NK-92 (cell line): ENCODE results near the gene QSOX2.
"Not testable (repeated sequence)": the region's sequence is repeated elsewhere in the genome, so short reads cannot be mapped to it uniquely, and the experiment has no call there.

ENCODE experiments used
- DNase-seq: peaks from one replicate; lab custom pipeline; 2025; ENCODE audit not compliant: unreplicated experiment; lab: John Stamatoyannopoulos, UW

The QSOX2 gene

DNA sequence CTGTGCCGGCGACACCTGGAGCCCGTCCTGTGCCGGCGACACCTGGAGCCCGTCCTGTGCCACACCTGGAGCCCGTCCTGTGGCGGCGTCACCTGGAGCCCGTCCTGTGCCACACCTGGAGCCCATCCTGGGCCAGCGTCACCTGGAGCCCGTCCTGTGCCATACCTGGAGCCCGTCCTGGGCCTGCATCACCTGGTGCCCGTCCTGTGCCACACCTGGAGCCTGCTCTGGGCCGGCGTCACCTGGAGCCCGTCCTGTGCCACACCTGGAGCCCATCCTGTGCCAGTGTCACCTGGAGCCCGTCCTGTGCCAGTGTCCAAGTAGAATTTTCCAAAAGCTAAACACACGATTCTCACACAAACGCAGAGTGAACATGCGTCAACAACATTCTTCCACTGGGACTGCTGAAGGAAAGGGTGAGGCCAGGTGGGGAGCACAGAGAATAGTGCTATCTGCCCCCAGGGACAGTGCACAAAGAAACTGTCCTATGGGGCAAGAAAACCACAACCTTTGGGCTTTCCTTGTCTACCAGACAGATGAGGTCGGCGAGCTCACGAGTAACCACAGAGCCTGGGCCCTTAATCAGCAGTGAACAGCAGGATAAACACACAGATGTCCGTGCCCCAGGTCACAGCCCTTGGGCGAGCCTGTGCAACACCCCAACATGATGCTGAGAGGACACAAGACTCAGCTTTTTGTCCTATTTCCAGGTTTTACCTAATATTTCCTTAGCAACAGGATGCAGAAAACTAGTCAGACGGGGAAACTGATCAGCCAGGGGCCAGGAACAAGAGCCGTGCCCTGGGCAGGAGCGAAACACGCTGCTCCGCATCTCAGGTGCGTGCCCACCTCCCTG, 7.9 kb downstream of the QSOX2 start:
- DNase-seq: no peak

DNA sequence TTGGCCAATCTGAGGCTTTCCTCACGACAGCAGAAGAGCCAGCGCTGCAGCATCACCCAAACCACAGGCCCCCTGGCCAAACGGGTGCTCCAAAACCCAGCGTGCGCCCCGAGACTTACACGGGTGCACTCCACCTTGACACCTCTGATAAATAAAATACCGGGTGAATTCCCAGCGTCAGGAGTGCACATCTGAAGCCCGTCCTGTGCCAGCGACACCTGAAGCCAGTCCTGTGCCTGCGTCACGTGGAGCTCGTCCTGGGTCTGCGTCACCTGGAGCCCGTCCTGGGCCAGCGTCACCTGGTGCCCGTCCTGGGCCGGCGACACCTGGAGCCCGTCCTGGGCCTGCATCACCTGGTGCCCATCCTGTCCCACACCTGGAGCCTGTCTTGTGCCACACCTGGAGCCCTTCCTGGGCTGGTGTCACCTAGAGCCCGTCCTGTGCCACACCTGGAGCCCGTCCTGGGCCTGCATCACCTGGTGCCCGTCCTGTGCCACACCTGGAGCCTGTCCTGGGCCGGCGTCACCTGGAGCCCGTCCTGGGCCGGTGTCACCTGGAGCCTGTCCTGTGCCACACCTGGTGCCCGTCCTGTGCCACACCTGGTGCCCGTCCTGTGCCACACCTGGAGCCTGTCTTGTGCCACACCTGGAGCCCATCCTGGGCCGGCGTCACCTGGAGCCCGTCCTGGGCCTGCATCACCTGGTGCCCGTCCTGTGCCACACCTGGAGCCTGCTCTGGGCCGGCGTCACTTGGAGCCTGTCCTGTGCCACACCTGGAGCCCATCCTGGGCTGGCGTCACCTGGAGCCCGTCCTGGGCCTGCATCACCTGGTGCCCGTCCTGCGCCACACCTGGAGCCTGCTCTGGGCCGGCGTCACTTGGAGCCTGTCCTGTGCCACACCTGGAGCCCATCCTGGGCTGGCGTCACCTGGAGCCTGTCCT, 8.9 kb downstream of the QSOX2 start:
- not testable (repeated sequence) for DNase-seq

DNA sequence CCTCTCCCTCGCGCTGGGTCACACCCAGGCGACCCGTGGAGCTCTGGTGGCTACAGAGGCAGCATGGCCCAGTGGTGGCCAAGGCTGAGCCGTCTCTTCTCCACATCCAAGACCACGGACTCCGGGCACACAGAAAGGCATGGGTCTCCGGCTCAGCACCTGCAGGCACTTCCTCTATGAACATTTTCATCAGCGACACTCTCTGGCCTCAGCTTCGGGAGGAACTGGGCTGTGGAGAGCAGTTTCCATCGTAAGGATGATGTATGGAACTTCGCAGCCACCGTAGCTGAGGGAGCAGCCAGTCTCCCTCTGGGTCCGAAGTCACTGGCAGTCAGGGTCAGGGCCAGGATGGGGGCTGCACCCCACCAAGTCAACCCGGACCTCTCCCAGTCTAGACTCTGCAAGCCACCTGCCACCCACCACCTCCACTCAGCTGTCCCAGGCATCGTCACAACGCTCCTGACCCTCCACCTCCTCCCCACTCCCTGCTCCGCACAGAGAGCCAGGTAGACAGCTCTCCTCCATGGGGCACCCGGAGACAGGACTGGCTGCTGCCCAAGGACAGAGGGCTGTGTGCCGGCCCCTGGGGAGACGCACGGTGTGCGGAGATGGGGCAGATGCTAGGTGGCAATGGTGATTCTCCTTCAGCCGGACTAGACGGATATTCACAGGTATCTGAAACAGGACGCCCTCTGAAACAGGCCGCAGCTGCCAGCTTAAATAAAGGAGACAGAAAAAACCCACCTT, 9.7 kb downstream of the QSOX2 start:
- DNase-seq: no peak

DNA sequence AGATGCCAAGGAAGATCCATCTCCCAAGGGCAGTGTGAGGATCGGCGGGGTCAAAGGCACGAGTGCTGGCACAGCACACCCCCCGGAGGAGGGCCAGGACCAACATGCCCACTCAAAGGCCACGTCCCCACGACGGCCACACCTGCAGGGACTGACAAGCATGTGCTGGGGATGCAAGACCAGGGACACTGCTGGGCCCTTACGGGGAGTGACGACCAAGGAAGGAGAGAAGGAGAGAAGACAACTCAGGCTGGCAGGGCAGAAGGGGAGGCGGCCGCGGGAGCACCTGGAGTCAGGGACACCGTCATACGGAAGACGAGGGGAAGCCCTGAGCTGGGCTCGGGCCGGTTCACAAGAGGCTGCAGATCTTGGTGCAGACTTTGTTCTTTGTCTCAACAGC, 10.4 kb downstream of the QSOX2 start:
- no peak for DNase-seq

DNA sequence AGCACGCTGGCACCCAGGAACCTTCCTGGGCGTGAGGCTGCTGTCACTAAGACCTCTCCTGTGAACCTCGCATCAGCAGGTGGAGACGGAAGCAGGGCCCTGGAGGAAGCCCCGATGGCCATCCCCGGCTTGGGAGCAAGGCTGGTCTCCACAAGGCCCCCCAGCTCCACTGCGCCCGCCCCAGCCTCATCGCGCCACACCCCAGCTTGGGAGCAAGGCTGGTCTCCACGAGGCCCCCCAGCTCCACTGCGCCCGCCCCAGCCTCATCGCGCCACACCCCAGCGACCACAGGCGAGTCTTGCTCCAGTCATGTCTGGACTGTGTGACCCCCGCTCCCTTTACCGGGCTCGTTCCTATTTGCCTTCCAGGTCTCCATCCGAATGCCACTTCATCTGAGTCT, 11.0 kb downstream of the QSOX2 start:
- no peak for DNase-seq

DNA sequence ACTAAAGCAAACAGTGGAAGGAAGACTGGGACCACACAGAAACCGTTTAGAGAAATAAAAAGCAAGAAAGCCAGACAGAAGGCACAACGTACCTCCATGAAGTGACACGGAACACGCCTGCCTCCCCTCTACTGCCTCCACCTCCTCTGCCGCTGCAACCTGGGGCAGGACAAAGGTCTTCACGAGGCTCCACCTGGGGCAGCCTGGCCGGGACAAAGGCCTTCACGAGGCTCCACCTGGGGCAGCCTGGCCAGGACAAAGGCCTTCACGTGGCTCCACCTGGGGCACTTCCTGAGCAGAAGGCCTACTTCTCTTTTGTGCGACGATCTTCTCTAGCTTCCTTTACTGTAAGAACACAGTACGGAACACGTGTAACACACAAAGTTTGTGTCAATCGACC, 11.7 kb downstream of the QSOX2 start:
- no peak for DNase-seq

DNA sequence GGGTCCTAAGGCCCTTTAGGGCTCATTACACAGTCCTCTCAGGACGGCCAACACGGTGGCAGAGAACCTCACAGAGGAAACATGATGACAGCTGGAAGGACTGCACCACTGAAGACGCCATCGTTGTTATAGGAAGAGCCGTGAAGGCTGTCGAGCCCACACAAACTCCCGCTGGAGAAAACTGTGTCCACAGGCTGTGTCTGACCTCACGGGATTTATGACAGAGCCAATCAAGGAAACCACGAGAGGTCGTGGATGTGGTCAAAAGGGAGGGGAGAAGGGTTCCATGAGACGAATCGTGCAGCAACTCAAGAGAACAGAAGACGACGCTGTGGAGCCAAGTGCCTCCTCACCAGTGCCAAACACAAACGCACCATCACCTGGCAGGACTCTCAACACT, 12.2 kb downstream of the QSOX2 start:
- DNase-seq: no peak

DNA sequence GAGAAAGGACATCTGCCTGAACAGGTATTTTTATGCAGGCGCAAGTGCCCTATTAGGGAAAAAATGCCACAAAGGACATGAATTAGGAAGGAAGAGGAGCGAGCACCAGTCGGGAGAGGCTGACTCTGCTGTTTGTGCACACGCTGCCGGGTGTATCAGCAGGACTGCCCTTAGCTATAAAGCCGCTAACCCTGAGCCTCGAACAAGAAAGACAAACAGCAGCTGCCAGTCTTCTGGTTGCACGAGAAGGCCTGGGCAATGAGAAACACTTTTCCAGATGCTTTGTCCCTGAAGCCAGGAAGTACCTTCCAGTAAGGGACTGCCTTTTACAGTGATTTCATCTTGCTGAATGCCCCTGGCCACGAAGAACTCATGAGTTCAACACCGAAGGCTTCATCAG, 12.6 kb downstream of the QSOX2 start:
- no peak for DNase-seq

DNA sequence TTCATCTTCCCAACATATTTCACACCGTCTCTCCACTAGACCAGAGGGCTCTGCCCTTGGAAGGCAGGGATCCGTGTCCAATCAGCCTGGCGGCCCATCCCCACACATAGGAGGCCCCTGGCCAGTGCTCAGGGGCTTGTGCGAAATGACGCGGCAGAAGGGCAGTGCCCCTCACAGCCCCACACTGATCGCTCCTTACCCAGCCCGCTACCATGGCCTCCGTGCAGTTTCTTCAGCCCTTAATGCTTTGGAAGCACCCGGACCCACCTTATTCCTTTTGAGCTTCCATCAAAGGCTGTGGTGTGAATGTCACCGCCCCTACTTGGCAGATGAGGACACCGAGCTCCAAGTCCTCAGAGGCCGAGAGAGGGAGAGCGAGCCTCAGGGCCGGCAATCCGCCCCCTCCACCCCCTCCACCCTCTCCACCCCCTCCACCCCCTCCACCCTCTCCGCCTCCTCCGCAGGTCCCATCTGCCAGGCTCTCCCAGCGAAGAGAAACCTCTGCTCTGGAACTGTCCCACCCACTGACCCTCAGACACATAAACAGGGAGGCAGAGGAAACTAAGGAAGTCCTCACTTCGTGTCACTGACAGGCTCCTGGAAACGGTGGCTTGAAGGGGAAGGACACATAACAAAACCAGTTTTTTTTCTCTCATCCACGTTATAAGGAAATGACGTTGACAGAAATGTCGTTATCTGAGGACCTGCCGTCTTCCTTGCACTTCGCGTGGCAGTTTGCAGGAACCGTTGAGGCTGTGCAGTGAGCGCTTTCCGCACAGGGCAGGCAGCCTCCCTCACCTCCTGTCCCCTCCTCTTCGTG, 13.9 kb downstream of the QSOX2 start:
- DNase-seq: no peak

DNA sequence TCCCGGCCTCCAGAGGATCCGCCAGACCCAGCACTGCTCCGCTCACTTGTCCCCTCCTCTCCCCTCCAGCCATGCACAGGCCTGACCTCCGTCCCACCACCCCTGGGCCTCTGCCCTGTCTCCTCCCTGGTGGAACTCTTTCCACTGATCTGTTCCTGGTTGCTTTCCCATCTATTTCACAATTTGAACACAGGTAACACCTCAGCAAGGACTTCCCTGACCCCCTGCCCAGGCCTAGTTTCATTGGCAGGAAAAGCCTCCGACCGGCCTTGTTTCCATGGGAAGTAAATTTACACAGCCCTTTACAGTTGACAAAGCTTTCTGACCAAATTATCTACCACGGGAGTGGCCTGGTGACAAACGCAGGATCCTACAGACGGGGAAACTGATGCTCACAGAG, 14.8 kb downstream of the QSOX2 start:
- DNase-seq: no peak

DNA sequence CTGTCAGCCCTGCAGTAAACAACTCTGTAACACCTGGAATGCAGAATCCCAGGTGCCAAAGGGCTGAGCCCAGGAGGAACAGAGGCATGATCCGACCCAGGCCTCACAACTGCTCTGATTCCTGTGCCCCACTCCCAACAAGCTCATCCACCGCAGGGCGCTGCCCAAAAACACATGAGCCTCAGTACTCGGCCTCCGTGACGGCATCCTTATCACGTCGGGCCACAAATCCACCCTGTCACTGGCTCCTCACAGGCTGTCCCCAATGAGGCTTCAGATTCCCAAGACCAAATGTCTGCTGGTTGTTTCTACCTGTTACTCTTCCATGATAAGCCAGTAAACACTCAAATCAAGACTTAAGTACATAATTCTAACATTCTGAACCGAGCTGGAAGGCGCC, 15.2 kb downstream of the QSOX2 start:
- no peak for DNase-seq

DNA sequence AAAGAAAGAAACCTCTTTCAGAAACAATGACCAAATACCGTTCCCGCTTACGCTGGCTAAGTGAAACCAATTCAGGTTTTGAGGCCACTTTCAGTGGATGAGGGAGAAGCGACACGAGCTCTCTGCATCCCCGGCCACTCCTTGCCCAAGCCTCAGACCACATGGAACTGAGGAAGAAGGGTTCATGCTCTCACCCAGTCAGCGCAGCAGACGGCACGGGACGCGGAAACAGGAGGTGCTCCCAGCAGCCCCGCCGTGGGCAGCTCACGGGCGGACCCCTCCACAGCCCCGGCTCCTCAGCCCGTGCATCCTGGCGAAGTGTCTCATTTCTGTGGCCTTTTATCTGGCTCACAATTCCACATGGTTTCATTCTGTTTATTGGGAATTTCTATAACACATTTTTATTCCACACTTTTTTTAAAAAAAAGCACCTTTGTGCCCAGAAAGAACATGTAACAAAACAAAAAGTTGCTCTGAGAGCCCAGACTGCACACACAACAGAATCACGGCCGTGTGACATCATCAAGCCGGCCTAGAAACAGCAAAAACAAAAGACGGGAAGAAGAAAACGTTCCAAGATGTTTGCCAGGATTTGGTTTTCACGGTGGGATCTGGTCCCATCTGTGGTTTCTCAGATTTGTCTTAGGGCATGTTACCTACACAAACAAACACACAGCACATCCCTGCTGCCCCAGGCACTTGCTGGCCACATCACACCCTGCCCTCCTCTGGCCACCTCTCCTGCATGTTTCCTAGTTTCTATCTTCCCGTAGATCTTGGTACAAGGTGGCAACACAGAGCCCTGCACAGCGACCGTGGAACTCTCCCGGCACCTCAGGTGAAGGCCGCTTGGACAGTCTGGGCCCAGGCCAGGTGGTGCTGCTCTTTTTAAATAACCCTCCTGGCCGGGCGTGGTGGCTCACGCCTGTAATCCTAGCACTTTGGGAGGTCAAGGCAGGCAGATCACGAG, 16.2 kb downstream of the QSOX2 start:
- no peak for DNase-seq

DNA sequence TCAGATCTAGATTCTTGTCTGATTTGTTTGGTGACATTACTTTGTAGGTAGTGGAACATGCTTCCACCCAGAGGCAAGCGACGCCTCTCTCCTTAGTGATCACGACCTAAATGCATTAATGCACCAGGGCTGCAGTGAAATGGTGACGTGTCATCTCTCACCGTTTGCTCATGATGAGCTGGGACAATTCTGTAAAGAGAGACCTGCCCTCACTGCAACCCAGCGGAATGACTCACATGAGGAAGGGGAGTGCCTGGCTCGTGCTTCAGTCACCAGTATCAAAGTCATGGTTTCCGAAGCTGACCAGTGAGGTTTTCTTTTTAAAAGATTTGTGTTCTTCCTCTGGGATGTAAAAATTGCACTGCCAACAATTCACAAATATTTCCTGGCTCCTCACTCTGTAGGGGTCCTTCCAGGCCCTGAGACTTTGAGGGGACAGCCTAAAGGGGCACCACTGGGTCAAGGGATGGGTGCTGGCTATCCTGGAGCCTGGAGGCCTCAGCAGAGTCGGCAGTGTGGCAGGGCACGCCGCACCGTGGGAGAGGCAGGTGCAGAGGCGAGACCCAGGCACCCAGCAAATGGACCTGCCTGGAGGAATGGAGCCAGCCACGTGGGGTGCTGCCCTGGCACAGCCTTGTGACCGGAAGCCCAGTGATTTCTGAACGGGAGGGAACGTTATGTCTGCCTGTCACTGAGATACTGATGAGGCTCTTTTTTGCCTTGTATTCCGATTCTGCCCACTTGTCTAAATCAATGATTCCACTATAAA, 17.3 kb downstream of the QSOX2 start:
- no peak for DNase-seq

DNA sequence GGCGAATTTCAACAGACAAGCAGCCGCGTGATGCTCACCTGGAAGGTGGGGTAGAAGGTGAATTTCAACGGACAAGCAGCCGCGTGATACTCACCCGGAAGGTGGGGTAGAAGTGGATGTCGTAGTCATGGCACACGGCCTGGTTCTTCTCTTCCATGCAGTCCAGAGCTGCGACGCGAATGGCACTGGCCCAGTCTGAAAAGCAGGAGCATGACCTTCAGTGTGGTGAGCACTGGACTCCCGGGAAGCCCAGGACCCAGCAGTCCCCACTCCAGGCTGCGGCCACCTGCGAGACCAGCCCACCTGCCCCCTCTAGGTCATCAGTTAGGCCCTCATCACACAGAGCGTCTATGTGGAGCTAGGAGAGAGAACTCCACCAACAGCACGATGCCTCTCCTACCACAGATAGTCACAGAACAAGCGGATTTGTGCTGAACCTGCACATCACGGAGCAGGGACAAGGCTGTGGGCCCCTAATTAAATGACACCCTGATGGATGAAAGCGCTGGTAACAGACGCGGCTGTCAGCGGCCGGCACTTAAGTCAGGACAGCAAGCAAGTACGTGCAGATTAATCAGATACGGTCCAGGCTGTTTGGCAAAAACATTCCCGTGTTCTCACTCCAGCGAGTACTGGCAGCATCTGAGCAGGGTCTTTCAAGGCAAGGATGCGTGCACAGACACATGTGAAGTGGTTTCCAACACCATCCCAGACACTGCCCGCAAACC, 18.8 kb downstream of the QSOX2 start:
- no peak for DNase-seq

DNA sequence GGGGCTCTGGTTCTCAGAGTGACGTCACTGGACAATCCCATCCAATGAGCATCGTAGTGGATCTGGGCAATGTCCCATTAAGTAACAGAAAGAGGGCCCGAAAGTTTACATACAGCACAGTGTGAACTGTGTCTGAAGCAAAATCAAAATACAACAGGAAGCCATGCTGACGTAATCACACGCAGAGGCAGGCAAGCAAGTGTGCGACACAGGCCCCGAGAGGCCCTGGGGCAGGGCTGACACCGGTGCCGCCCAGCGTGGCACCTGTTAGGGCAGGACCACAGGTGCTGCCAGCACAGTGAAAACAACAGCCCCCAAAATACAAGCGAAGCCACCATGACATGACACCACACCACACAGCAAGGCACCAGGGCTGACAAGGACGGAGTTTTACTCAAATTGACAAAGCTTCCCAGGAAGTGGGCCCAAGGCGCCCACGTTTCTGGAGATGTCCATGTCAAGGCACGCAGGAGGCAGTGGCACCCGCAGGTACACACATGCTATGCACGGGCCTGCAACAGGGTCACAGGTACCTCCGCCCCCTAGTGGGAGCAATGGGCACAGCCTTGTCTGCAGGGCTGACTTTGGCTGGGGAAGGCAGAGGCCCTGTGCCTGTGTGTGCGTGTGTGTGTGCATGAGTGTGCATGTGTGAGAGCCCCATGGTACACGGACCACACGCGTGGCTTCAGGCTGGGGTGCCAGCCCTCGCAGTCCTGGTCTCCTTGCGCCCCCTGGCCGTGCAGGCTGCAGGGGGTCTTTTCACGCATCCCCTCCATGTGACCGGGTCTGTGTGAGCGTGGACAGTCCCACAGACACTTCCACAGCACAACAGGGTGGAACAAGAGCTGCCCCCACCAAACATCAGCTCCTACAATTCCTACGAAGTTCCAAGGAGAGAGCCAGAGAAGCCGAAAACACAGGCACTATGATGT, 19.6 kb downstream of the QSOX2 start:
- DNase-seq: no peak

DNA sequence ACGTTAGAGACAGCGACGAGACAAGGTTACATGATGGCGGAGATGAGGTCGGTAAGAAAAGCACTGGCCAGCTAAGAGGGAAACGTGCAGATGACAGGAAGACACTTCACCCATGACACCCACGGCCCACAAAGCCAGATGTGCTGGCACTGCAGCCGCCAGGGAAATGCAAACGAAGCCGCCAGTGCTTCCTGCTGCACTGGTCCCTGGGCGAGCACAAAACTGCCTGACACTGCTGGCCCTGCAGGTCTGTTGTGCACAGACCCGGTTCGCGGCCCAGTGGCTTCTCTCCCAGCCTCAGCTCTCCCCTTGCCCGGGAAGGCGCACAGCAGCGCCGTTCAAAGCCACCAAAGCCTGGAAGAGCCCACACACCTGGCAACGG, 20.3 kb downstream of the QSOX2 start:
- DNase-seq: no peak
